Renal pelvis (tissue), 4 donors: ENCODE results near the gene CNTNAP5. TPM values are rescaled to one million over a fixed set of nuclear protein-coding genes. Genes with fewer than 3 reads are reported as not detected.

Source experiments
- DNase-seq: peaks from one replicate; pipeline ENCODE4 v3.0.0-alpha.2; 2013
- polyA plus RNA-seq, 3 donors: library from polyadenylated mRNA; unstranded; fragments of 120-200 nt; gene quantifications; one replicate each; pipeline ENCODE4 v1.2.1, GENCODE V29; 2013; ENCODE audit not compliant: insufficient read length in 3 of 3

CNTNAP5 gene
- polyA plus RNA-seq, 3 donors = 0.11 TPM; not detected in 2

DNA sequence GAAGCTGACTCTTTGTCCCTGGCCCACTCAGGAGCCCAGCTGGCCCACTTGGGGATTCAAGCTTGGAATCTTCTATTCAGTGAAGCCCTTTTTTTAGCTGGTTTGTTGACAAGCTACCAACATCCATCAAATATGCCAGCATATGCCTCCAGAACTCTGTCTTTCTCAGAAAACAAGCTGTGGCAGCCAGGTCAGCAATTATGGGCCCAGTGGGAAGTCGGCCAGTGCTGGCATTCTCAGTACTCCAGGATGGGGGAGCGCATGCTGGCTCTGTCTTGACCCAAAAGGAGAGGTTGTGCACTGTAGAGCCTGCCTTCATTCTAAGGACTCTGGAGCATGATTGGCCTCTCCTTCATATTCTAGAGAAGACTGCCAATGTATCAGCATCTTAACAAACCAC lies 401.5 kb downstream of the CNTNAP5 start:
- DNase-seq = no peak

DNA sequence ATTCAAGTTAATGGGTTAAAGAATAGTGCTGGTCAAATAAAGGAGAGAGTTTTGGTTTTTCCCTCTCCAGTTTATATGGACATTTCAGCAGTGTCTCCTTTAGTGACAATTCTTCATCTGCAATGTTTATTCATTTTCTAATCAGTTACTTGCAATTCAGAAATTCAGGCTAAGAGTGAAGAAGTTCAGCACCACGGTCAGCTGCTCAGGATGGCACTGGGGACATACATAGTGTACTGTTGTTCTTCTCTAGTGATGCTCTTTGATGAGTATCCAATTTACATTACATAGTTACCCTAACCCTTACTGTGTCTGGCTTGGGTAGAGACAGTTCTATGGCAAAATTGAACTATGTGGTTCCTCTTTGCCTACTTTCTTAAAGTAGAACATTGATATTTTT lies 412.7 kb downstream of the CNTNAP5 start:
- peak; percentile 22 for DNase-seq

DNA sequence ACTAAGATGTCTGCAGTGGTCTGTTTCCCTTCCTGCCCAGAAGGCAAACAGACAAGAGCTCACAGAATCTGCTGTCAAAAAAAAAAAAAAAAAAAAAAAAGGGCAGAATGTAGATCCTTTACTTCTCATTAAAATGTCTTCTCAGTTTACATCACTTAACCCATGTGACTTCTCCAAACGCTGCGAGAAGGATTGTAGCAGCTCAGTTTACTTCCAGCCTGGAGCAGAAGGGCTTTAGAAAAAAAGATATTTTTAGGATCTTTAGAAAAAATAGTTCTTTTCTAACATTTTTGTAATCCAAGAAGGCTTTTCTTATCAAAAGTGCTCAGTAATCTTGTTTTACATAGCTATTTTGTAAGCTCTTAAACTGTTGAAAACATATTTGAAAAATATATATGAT lies 425.4 kb downstream of the CNTNAP5 start:
- no peak for DNase-seq

DNA sequence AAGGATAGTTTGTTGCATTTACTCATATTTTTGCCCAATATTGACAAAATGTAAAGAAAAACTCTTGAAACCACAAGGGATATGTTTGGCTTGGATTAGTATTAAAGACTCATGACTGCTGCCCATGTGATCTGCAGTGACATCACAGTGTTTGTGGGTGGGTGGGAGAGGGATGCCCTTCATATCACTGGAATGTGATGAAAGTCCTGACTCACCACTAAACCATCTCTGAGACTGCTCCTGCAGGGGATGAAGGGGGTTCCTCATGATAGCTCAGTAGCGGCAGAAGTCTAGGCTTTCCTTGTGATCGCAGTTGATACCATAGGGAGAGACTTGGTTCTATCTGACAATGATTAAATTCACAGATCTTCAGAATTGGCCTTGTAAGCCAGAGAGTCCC lies 451.2 kb downstream of the CNTNAP5 start:
- no peak for DNase-seq

DNA sequence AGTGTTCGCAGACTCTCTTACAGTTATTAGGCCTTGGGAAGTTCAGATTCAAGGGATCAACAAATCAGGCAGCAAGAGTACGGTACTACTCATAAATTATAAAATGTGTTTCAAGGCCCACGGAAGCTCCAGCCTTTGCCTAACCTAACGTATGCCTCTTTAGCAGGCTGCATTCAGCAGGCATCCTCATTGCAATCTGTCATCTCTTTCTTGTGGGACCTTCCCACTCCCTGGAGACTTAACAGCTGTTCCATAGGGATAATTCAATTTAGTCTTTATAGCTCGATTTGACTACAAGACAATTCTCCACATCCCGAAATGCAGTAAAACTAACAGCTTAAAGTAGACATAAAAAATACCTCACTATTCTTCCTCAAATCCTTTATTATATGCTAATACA lies 453.7 kb downstream of the CNTNAP5 start:
- no peak for DNase-seq

DNA sequence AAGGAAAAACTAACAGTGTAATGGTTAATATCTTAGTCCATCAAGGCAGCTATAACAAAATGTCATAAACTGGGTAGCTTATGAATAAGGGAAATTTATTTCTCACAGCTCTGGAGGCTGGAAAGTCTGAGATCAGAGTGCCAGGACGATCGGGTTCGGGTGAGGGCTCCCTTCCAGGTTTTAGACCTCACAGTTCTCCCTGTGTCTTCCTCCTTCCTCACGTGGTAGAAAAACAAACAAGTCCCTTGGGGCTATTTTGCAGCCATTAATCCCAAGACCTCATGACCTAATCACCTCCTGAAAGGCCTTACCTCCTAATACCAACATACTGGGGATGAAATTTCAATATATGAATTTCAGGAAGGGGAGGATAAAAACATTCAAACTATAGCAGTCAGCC lies 455.9 kb downstream of the CNTNAP5 start:
- DNase-seq = no peak

DNA sequence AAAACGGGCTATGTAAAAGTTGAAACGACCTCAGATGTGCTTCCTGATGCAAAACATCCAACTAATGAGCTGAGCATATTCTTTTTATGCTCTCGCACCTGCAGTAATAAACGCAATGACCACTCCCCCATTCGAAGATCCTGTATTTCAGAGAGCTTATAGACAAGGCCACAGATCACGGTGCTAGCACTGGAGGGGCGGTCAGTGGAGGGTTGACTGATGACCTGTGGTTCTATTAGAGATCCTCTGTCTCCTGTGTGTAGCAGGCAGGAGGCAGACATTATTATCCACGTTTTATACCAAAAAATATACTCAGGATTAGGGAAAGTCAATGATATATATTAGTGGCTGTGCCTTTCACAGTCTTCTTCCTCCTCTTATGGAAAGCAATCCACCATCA lies 457.0 kb downstream of the CNTNAP5 start:
- DNase-seq = no peak

DNA sequence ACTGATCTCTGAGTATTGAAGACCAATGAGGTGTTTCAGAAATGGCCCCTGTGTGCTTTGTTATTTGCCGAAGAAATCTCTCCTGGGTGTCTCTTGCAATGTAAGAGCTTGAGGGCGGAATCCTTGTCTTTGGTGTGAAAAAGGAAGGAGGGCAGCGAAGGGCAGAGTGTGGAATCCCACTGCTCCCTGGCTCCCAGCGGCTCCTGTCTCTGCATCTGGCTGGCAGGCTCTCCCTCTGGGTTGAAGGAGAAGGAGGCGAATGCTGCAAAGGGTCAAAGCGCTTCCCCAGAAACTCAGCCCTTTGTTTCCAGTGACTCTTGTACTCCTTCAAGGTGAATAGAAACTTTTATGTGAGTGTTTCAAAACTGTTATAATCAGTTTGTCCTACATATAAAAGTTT lies 457.5 kb downstream of the CNTNAP5 start:
- DNase-seq = no peak

DNA sequence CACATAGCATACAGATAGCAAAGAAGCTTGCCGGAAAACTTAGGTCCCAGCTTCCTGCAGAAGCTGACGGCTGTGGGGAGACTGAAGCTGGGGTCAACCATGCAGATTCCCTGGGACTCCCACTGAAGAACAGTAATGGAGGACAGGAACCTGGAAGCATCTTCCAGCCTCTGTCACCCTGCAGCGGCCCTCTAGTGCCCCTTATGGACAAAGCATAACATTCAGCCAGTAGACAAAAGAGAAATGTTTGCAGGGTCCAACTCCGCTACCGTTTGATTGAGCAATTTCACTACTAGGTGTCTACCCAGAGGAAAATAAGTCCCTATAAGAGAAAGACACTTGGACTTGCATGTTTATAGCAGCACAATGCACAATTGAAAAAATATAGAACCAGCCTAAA lies 460.6 kb downstream of the CNTNAP5 start:
- DNase-seq = no peak

DNA sequence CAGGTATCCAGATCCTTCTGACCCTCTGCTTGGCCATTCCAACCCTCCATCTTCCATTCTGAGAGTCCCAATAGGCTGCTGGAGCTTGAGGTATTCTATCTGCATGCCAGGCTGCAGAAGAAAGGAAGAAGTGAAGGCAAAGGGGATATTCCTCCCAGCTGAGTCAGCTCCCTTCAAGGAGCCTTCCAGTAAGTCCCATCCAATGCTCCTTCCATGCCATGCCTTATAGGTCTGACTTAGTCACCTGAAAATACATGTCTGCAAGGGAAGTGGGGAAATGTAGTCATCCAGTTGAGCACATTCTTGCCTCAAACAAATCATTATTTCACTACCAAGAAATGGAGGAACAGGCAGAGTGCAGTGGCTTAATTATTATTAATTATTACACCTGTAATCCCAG lies 464.6 kb downstream of the CNTNAP5 start:
- DNase-seq = no peak

DNA sequence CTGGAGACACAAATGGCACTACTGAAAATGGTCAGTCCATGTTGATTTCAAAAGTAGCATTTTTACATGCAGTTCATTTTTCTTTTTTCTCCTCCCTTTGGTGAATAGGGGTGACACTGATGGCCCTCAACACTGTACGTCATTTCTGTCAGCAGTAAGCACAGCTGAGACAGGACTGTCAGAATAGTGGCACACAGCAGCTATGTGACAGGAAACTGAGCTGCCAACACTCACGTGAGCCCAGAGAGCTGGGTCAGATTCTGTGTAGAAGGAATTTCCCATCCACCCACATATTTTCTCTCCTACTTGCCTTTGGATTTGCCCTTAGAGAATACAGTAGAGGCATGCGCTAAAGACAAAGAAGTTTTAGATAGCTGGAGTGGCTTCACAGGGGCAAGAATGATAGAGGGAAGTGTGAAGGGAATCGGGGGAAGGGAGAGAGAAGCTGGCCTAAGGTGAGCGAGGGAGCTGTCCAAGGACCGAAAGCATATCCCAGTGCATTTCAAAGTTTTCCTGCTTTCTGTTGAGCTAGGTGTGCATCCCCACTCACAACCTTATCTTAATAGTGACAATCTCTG lies 476.6 kb downstream of the CNTNAP5 start:
- no peak for DNase-seq

DNA sequence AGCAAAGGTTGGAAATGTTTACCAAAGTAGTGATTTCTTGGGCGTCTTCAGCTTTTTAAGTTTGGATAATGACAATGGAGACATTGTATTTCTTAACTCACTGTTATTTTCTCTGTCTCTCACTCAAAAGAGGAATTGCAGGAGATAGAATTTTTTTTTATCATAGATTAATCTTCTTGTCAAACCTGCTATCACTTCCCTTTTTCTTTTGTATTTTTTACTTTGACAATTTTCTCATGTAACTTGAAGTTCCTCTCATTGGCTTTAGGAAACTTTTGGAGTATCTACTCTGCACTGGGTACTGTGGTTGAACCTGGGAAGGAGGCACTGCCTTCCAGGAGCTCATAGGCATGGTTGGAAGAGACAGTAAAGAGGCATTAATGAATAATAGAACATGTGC lies 489.1 kb downstream of the CNTNAP5 start:
- no peak for DNase-seq

DNA sequence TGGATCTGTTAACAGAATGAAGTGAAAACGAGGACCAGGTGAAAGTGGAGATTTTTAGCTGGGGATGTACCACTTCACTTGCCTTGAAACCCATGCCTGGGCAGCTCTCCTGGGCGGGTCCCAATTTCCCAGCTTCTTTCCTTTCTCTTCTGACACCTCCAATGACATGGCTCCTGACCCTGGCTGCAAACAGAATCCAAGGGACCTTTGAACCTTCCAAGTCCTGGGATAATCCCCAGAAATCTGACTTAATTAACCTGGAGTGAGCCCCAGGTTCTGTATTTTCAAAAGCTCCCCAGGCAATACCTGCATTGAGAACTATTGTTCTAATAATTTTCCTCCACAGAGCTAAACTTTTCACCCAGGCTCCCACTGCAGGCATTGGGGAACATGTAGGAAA lies 495.9 kb downstream of the CNTNAP5 start:
- DNase-seq = no peak

DNA sequence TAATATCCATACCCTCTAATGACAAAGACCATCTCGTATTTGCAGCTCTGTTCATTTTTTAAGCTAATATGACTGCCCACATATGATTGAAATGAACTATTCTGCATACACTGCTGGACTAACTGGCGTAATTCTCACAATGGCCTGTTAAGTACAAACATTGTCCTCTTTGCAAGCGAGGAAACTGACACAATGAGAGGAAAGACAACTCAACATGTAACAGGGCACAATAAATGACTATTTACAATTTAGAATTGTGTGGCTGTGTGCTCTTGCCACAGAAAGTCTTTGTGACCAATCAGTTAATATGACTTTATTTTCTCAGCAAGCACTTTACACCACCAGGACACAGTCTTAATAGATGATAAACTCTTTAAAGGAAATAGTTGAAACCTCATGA lies 498.0 kb downstream of the CNTNAP5 start:
- no peak for DNase-seq

DNA sequence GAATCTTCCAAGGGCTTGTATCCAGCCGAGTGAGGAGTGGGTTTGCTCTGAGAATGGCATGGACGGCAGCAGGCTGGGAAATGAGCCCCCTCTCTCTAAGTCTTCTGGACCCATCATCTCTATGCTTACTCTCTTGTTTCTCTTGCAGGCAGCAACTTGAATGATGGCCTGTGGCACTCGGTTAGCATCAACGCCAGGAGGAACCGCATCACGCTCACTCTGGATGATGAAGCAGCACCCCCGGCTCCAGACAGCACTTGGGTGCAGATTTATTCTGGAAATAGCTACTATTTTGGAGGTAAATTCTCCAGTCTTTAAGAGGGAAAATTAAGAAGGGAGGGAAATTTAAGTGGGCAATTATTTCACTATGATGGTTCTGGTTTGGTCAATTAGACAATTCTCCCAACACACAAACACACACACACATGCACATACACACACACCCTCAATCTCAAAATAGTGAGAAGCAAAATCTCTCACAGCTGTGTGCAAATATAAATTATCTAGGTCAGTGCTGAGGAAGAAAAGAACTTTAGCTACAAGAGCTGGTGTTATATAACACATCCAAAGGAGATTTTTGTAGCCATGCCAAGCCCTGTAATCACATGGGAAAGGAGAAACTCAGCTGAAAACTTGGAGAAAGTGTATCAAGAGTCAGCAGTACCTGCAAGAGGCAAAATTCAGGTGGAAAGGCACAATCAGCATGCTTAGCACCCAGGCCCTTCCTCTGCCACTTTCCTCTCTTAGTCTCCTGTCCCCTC lies 499.2 kb downstream of the CNTNAP5 start:
- no peak for DNase-seq

DNA sequence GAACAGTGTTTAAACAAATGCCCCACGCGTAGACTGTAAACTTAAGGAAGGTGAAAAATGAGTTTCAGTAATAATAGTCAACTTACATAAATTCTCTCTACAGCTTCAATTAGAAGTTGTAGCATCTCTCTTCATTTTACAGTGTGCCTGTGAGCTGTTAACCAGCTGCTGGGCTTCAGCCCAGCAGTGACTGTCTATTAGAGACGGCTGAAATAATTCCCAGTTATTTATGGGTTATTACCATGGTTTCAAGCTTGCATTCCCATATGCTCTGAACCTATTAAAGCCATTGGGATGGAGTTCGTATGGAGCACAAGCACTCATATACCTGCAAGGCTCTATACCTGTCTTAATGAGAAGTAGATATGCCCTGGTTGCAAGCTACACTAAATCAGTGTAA lies 501.1 kb downstream of the CNTNAP5 start:
- peak; percentile 31 for DNase-seq

DNA sequence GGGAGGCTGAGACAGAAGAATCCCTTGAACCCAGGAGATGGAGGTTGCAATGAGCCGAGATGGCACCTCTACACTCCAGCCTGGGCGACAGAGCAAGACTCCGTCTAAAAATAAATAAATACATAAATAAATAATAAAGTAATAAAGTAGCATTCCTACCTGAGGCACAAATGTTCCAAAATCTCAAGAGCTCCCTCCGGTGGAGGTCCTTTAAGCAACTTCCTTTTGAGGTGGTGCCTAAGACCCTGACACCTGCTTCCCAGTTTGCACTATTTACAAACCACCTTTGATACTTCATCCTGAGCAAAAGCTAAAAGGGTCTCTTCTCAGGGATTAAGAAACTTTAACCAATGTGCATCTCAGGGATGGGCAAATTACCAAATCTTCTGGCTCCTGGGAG lies 505.1 kb downstream of the CNTNAP5 start:
- DNase-seq = no peak

DNA sequence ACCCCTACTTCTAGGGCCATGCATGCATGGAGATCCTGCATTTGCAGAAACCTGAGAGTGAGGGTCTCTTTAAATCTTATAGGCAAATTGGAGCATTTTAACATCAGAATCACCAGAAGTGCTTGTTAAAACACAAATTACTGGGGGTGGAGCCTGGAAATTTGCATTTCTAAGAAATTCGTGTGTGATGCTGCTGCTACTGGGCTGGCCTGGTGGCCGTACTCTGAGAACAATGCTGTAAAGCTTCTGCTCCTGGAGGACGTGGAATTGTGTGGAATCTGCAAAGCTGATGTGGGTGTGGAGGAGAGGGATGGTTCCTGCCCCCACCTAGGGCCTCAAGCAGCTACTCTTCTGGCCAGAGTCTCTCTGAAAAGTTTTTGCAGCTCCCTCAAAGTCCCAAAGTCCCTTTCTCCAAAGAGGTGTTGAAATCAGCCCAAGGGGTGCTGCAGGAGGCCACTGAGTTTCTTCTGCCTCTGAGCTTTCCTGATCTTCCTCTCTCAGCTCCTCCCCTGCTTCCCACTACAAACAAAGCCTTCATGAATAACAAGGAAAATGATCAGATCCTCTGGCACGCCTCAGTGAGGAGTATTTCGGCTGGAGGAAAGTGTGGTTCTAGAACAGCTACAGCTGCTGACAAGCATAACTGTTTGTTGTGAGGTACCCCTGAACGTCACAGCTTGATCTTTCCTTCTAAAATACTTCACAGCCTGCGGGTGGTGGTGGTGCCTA lies 508.3 kb downstream of the CNTNAP5 start:
- no peak for DNase-seq

DNA sequence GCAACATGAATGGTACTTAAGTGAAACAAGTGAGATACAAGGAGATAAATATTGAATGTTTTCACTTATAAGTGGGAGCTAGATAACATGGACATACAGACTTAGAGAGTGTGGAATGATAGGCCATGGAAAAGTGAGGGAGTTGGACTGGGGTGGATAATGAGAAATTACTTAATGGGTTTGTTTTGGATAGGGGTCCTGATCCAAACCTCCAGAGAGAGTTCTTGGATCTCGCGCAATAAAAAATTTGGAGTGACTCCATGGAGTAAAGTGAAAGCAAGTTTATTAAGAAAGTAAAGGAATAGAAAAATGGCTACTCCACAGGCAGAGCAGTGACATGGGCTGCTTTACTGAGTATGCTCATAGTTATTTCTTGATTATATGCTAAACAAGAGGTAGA lies 508.9 kb downstream of the CNTNAP5 start:
- no peak for DNase-seq

DNA sequence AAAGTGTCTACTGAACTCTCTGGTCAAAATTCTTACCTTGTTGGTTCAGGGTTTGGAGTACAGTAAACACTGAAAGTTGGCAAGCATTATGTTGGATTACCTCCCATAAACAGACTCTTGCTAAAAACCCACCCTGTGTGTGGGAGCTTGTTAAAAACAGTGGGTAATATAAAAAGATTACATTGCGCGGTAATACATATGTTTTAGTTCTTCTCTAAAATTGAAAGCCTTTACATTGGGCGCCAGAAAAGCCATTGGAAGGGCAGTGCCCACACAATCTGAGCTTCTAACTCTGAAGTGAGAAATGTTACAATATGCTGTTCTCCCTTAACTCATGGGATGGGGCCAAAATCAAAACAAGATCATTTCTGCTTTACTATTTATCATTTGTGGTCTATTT lies 510.7 kb downstream of the CNTNAP5 start:
- no peak for DNase-seq

DNA sequence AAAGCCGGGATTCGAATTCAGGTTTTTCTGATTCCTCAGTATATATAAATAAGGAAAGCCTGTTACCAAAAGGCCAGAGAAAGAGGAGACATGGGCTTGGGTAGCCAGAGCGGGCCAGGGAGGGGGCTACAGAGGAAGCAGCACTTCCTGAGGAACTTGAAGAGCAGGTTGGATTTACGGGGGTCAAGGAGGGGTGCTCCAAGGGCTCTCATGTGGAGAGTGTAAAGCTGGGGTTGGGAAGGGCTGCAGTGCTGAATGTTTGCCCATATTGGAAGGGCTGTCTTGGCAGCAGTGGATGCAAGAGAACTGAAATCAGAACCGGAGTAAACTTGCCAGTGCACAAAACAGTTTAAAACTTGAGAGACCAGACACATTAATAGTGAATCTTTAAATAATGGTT lies 511.5 kb downstream of the CNTNAP5 start:
- no peak for DNase-seq

DNA sequence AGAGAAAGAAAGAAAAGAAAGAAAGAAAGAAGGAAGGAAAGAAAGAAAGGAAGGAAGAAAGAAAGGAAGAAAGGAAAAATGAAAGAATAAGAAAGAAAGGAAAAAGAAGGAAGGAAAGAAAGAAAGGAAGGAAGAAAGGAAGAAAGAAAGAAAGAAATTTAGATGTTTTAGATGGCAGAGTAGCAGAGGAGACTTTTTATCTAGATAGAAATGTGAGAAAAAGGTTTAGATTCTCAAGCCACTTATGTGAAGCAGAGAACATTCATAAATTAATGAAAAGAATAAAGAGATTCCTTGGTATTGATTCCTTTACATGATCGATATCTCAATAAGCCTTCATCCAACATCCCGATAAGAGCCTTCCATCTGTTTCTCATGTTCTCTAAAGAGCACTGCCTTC lies 513.5 kb downstream of the CNTNAP5 start:
- DNase-seq = no peak

DNA sequence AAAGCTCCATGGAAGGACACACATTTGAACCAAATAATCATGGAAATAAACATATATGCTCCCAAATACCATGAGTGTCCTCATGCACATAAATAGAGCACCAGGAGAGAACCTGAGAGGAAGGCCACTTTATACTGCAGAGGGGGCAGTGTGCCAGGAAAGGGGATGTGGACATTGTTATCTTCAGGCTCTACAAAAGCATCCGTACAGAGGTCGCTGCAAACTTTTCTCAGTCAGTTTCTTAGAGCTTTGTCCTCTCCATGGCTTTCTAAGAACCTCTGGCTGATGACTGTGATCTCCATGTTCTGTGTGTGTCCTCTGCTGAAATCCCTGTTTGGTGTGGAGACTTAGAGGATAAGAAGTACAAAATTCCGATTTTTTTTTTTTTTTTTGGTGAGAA lies 515.7 kb downstream of the CNTNAP5 start:
- DNase-seq = no peak
